ENCODE measurements around the gene FYN.

GRCh38 chr6:111862741-111863140 lies 10.5 kb downstream of the FYN start:
- no peak for TF ChIP-seq CTCF (IDR thresholded peaks at IDR 0.05)
- TF ChIP-seq POLR2A (IDR thresholded peaks at IDR 0.05; ENCODE audit: low read length) = no peak
- TF ChIP-seq, protein P1, sequence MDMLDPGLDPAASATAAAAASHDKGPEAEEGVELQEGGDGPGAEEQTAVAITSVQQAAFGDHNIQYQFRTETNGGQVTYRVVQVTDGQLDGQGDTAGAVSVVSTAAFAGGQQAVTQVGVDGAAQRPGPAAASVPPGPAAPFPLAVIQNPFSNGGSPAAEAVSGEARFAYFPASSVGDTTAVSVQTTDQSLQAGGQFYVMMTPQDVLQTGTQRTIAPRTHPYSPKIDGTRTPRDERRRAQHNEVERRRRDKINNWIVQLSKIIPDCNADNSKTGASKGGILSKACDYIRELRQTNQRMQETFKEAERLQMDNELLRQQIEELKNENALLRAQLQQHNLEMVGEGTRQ (IDR thresholded peaks at IDR 0.05) = no peak
- no peak for TF ChIP-seq NR3C1 (IDR thresholded peaks at IDR 0.05)
- TF ChIP-seq, protein P2, sequence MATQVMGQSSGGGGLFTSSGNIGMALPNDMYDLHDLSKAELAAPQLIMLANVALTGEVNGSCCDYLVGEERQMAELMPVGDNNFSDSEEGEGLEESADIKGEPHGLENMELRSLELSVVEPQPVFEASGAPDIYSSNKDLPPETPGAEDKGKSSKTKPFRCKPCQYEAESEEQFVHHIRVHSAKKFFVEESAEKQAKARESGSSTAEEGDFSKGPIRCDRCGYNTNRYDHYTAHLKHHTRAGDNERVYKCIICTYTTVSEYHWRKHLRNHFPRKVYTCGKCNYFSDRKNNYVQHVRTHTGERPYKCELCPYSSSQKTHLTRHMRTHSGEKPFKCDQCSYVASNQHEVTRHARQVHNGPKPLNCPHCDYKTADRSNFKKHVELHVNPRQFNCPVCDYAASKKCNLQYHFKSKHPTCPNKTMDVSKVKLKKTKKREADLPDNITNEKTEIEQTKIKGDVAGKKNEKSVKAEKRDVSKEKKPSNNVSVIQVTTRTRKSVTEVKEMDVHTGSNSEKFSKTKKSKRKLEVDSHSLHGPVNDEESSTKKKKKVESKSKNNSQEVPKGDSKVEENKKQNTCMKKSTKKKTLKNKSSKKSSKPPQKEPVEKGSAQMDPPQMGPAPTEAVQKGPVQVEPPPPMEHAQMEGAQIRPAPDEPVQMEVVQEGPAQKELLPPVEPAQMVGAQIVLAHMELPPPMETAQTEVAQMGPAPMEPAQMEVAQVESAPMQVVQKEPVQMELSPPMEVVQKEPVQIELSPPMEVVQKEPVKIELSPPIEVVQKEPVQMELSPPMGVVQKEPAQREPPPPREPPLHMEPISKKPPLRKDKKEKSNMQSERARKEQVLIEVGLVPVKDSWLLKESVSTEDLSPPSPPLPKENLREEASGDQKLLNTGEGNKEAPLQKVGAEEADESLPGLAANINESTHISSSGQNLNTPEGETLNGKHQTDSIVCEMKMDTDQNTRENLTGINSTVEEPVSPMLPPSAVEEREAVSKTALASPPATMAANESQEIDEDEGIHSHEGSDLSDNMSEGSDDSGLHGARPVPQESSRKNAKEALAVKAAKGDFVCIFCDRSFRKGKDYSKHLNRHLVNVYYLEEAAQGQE (IDR thresholded peaks at IDR 0.05) = no peak
- no peak for TF ChIP-seq RARB (CRISPR knock-in tag; IDR thresholded peaks at IDR 0.05)
- no peak for TF ChIP-seq HOXA7 (CRISPR knock-in tag; IDR thresholded peaks at IDR 0.05)
- TF ChIP-seq CHD2 (IDR thresholded peaks at IDR 0.05; ENCODE audit: low read length, partially characterized antibody) = no peak
- no peak for TF ChIP-seq ZNF302 (CRISPR knock-in tag; IDR thresholded peaks at IDR 0.05)
- TF ChIP-seq PHF8 (IDR thresholded peaks at IDR 0.05; ENCODE audit: borderline replicate concordance, low read depth) = no peak
